HG03521 (cell line): Measurements from ENCODE around the gene ARHGAP9.
A peak's percentile ranks its signal among the peaks of the same experiment; 100 is the strongest.
"Not testable (repeated sequence)": the region's sequence is repeated elsewhere in the genome, so short reads cannot be mapped to it uniquely, and the experiment has no call there.

ENCODE experiments used
- ATAC-seq: cut with Tn5 transposase; IDR thresholded peaks from one replicate; pipeline ENCODE4 v1.9.1; 2021; ENCODE audit warnings: mild to moderate bottlenecking, moderate library complexity; ENCODE audit not compliant: unreplicated experiment

The ARHGAP9 gene

GRCh38 chr12:57441846-57442427 lies 37.7 kb downstream of the ARHGAP9 start:
- no peak for ATAC-seq

- ATAC-seq: not testable (repeated sequence)
Observed at GRCh38 chr12:57441393-57441792, 38.3 kb downstream of the ARHGAP9 start.

GRCh38 chr12:57439762-57440266 lies 39.9 kb downstream of the ARHGAP9 start:
- ATAC-seq: no peak

GRCh38 chr12:57438400-57438799 lies 41.3 kb downstream of the ARHGAP9 start:
- ATAC-seq: no peak

- no peak for ATAC-seq
Observed at GRCh38 chr12:57435293-57435692, 44.4 kb downstream of the ARHGAP9 start.

- ATAC-seq: no peak
Observed at GRCh38 chr12:57434517-57435223, 45.0 kb downstream of the ARHGAP9 start, which contains the start of gene INHBC. Gene INHBC, plus strand, starts transcription at chr12:57434784. Its CDS starts 103 bp downstream, at chr12:57434887.

- no peak for ATAC-seq
Observed at GRCh38 chr12:57433370-57433769, 46.3 kb downstream of the ARHGAP9 start.

GRCh38 chr12:57431654-57432188 lies 47.9 kb downstream of the ARHGAP9 start:
- no peak for ATAC-seq

GRCh38 chr12:57430931-57431566 lies 48.6 kb downstream of the ARHGAP9 start, which contains the start of gene R3HDM2:
Gene R3HDM2, minus strand, starts transcription at chr12:57431043. Its CDS starts 120,615 bp downstream, at chr12:57310428.
- ATAC-seq: peak; percentile 94

- peak; percentile 60 for ATAC-seq
Observed at GRCh38 chr12:57430112-57430930, 49.3 kb downstream of the ARHGAP9 start.

- ATAC-seq: no peak
Observed at GRCh38 chr12:57429473-57430111, 50.1 kb downstream of the ARHGAP9 start.

GRCh38 chr12:57428965-57429364 lies 50.7 kb downstream of the ARHGAP9 start:
- no peak for ATAC-seq

- not testable (repeated sequence) for ATAC-seq
Observed at GRCh38 chr12:57426948-57427347, 52.7 kb downstream of the ARHGAP9 start.
